Activated naive CD8-positive, alpha-beta T cell treated with anti-CD3 and anti-CD28 coated beads, Interleukin-2, amount 10 ng/mL, durations not matched to agents 7 days and 5 days (primary cell): ENCODE results near the gene DLL3. TPM values are rescaled to one million over a fixed set of nuclear protein-coding genes. Genes with fewer than 3 reads are reported as not detected.

Source experiments
- ATAC-seq: fragments of 150-1000 bp; cut with Tn5 transposase; one replicate; pipeline ENCODE4 v1.10.0; 2021; ENCODE audit warnings: low read depth, moderate library complexity
- POLR2A ChIA-PET: fragments of 350-600 bp; sonication (Branson Sonifier 250); formaldehyde crosslinking; loops from one replicate; lab custom pipeline; 2021; ENCODE audit warnings: antibody characterized with exemption; lab: Charles Lee
- DNase-seq: peaks from one replicate; pipeline ENCODE4 v3.0.0; 2021
- H3K27ac Mint-ChIP-seq: one replicate; pipeline ENCODE4 v1.8.0; 2022; ENCODE audit warnings: mild to moderate bottlenecking, mixed read lengths
- H3K27me3 Mint-ChIP-seq: one replicate; pipeline ENCODE4 v1.8.0; 2022; ENCODE audit warnings: mild to moderate bottlenecking, moderate library complexity, mixed read lengths
- H3K36me3 Mint-ChIP-seq: one replicate; pipeline ENCODE4 v1.8.0; 2021; ENCODE audit warnings: mild to moderate bottlenecking, mixed read lengths
- H3K4me1 Mint-ChIP-seq: one replicate; pipeline ENCODE4 v1.8.0; 2021; ENCODE audit warnings: mixed read lengths
- H3K4me3 Mint-ChIP-seq: one replicate; pipeline ENCODE4 v1.8.0; 2022; ENCODE audit warnings: mild to moderate bottlenecking, moderate library complexity, mixed read lengths
- H3K9me3 Mint-ChIP-seq: one replicate; pipeline ENCODE4 v1.8.0; 2021; ENCODE audit warnings: mixed read lengths
- total RNA-seq, 2 experiments: library from RNA; stranded (reverse); gene quantifications; one replicate each; pipeline ENCODE4 v1.2.3, GENCODE V29; 2021

Gene DLL3
- total RNA-seq, 2 experiments from 2014 or later: 0.19 to 0.23 TPM

DNA sequence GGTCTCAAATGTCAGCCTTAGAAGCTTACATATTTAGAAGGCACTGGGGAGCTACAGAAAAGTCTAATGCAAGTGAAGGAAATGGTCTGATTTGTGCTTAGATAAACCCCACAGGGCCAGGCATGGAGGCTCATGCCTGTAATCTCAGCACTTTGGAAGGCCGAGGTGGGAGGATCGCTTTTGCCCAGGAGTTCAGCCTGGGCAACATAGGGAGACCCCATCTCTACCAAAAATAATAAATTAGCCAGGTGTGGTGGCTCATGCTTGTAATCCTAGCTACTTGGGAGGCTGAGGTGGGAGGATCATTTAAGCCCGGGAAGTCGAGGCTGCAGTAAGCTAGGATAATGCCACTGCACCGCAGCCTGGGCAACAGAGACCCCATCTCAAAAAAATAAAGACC is 2.7 kb upstream of the DLL3 start:
- Mint-ChIP-seq H3K27me3 (peaks cover 47% of the 10 kb centered on the region), H3K4me3 (no peak overlapping the region), H3K4me1 (peaks cover 14% of the 10 kb centered on the region), H3K27ac (no peak overlapping the region), H3K36me3 (peaks cover 2% of the 10 kb centered on the region), H3K9me3 (no peaks in the 10 kb centered on the region)
- POLR2A ChIA-PET: no interaction called here
- DNase-seq (no peak), ATAC-seq (no peak)

DNA sequence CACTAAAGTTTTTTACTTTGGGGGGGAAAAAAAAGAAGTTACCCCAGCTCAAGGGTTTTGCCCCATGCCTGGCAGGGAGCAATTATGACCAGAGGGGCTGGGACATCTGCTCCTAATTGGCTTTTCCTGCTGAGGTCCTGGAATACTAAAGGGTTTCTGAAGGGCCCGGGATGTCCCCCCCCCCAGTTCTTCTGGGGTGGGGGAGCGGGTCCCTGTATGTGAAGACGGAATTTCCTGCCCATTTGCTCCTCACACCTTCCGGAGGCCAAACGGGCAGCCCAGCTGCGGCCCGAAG is 1.1 kb upstream of the DLL3 start:
- DNase-seq (no peak), ATAC-seq (no peak)
- Mint-ChIP-seq H3K4me3 (no peak overlapping the region), H3K9me3 (no peaks in the 10 kb centered on the region), H3K36me3 (peaks cover 2% of the 10 kb centered on the region), H3K27ac (no peak overlapping the region), H3K27me3 (peaks cover 56% of the 10 kb centered on the region), H3K4me1 (peaks cover 14% of the 10 kb centered on the region)
- POLR2A ChIA-PET: interaction anchor here (1.6 to 1.8 kb wide), 3 partner anchors 35 to 62 kb away, joined by 3 to 7 read pairs (median 4); partner anchors contain the start of genes EID2B and RPS16

DNA sequence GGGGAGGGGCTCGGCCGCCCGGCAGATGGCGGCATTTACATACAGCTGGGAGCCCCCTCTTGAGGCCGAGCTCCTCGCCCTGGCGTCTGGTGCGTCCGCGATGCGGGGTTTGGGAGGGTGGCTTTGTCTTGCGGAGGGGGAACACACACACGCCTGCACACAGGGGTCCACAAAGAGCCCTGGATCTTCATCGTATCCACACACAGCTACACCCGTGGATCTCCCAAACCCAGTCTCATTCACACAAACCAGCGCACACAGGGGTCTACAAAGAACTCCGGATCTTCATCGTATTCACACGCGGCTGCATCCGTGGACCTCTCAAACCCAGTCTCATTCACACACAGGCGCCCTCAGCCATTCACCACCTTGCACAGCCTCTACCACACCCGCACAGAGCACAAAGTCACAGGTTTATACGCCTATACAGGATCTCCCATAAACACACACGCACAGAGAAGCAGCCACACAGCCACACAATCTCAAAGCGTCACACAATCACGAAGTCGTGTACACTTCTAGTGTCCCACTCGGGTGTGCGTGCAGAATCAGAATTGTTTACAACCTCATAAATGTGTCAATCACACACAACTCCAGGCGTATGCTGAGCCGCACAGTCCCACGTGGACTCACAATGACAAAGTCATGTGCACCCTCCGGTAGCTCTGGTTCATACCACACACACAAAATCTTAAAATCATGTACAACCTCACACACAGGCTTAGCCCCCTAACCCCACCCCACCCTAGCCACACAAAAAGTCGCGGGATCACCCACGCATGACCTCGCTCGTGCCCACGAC is 550 bp upstream of the DLL3 start:
- POLR2A ChIA-PET: interaction anchor here (1.6 to 1.8 kb wide), 3 partner anchors 35 to 62 kb away, joined by 3 to 7 read pairs (median 4); partner anchors contain the start of genes EID2B and RPS16
- H3K4me1 Mint-ChIP-seq: peaks cover 14% of the 10 kb centered on the region
- ATAC-seq (no peak), DNase-seq (no peak)
- H3K4me3 Mint-ChIP-seq: peak overlapping the region; percentile 60
- peaks cover 56% of the 10 kb centered on the region for H3K27me3 Mint-ChIP-seq
- no peaks in the 10 kb centered on the region for H3K36me3 Mint-ChIP-seq
- no peaks in the 10 kb centered on the region for H3K9me3 Mint-ChIP-seq
- H3K27ac Mint-ChIP-seq: no peak overlapping the region

DNA sequence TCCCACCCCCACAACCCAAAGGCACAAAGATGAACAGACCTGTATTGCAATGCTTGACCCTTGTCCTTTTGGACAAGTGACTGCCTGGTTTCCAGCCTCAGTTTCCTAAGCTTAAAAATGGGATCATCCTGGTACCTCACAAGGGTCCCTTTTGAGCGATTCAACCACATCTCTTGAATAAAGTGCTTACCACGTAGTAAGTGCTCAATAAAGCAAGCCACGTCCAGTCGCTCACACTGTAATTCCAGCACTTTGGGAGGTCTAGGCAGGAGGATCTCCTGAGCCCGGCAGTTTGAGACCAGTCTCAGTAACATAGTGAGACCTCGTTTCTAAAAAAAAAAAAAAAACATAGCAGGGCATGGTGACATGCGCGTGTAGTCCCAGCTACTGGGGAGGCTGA is 1.2 kb downstream of the DLL3 start:
- Mint-ChIP-seq H3K27ac (no peak overlapping the region), H3K4me1 (peaks cover 14% of the 10 kb centered on the region), H3K4me3 (peak overlapping the region; percentile 20), H3K27me3 (peaks cover 66% of the 10 kb centered on the region), H3K36me3 (no peaks in the 10 kb centered on the region), H3K9me3 (no peaks in the 10 kb centered on the region)
- ATAC-seq (no peak), DNase-seq (no peak)
- POLR2A ChIA-PET: interaction anchor here (0.7 kb wide), 1 partner anchor 781 kb away, joined by 3 read pairs; no protein-coding TSS in a partner anchor

DNA sequence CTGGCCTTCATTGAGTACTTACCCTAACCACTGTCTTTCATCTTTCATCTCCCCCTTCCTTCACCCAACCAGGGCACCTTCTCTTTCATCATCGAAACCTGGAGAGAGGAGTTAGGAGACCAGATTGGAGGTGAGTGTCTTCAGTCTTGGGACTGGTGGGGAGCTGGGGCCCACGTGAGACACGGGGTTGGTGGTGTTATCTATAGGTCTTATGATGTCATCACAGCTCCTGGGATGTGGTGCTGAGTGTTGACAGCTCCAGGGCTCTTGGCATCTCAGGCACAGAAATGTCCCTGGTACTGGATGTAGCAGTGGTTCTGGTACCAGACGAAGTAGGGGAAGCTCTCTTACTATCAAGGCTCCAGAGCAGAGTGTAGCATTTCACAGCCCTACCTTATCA is 1.8 kb downstream of the DLL3 start:
- H3K4me1 Mint-ChIP-seq: peaks cover 14% of the 10 kb centered on the region
- peaks cover 66% of the 10 kb centered on the region for H3K27me3 Mint-ChIP-seq
- H3K4me3 Mint-ChIP-seq: no peak overlapping the region
- DNase-seq (no peak), ATAC-seq (no peak)
- no peaks in the 10 kb centered on the region for H3K9me3 Mint-ChIP-seq
- no peak overlapping the region for H3K27ac Mint-ChIP-seq
- POLR2A ChIA-PET: interaction anchor here (1.1 kb wide), 1 partner anchor 65 kb away, joined by 5 read pairs; the partner anchor contains the start of gene RPS16
- H3K36me3 Mint-ChIP-seq: no peaks in the 10 kb centered on the region

DNA sequence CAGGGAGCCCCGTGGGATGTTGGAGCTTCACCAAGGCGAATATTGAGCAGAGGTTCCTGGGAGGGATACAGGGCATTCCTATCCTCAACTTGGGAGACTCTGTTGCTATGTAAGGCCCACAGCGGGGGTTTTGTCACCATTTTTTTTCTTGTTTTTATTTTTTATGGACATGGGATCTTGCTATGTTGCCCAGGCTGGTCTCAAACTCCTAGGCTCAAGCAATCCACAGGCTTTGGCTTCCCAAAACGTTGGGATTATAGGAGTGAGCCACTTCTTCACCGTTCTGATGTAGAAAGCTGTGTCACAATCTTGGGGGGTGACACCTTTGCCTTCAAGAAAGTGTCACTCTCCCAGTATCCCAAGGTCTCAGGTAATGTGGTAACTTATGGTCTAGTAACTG is 2.6 kb downstream of the DLL3 start:
- no peak for ATAC-seq
- Mint-ChIP-seq H3K36me3 (no peaks in the 10 kb centered on the region), H3K27ac (no peak overlapping the region), H3K4me3 (no peak overlapping the region), H3K27me3 (peaks cover 63% of the 10 kb centered on the region), H3K9me3 (no peaks in the 10 kb centered on the region), H3K4me1 (peaks cover 15% of the 10 kb centered on the region)
- POLR2A ChIA-PET: interaction anchor here (1.1 kb wide), 1 partner anchor 66 kb away, joined by 5 read pairs; the partner anchor contains the start of gene RPS16
- DNase-seq: no peak

DNA sequence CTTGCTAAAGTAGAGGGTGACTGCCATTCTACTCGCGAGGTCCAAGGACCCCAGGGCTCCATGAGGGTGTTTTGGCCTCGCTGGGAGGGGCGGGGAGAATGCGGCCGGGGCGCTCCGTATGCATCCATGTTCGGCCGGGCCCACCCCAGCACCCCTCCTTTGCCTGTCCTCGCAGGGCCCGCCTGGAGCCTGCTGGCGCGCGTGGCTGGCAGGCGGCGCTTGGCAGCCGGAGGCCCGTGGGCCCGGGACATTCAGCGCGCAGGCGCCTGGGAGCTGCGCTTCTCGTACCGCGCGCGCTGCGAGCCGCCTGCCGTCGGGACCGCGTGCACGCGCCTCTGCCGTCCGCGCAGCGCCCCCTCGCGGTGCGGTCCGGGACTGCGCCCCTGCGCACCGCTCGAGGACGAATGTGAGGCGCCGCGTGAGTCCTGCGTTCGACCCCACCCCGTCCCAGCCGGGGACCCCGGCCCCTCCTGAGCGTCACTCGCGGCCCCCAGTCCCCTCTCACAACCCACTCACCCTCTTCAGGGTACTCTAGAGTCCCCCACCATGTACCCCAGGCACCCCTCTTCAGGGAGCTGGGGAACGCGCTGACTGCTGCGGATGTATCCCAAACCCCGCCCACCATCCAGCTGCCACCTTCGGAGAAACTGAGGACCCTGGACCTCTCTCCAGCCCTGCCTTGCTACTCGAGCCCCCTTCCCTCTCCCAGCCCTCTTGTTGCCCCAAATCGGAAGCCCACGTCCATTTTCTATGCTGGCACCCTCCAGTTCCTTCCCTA is 4.1 kb downstream of the DLL3 start:
- H3K4me3 Mint-ChIP-seq: no peak overlapping the region

DNA sequence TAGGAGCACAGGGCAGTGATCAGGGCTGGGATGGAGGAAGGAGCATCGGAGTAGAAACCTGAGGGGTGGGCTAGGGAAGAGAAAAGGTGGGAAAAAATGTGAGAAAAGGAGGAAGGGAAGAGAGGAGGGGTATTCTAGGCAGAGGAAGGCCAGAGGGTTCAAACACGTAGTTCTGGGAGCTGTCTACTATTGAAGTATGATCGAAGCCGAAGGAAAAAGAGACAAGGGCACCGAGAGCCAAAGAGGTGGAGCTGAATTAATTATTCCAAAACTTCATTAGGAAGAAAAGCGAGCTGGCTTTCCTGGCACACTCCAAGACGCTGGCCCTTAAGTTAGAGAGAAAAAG is 7.8 kb downstream of the DLL3 start:
- no peak for DNase-seq
- peaks cover 9% of the 10 kb centered on the region for H3K4me1 Mint-ChIP-seq
- H3K4me3 Mint-ChIP-seq: peak overlapping the region; percentile 63
- ATAC-seq: no peak
- H3K27ac Mint-ChIP-seq: no peak overlapping the region
- H3K36me3 Mint-ChIP-seq: no peaks in the 10 kb centered on the region
- POLR2A ChIA-PET: interaction anchor here (1.5 kb wide), 1 partner anchor 12 kb away, joined by 3 read pairs; no protein-coding TSS in a partner anchor
- H3K27me3 Mint-ChIP-seq: peaks cover 27% of the 10 kb centered on the region
- no peaks in the 10 kb centered on the region for H3K9me3 Mint-ChIP-seq

More for the DNA sequence above, 4.1 kb downstream of the DLL3 start:
- POLR2A ChIA-PET: interaction anchor here (1.3 kb wide), 1 partner anchor 67 kb away, joined by 7 read pairs; the partner anchor contains the start of gene RPS16
- Mint-ChIP-seq H3K4me1 (peaks cover 20% of the 10 kb centered on the region), H3K36me3 (no peaks in the 10 kb centered on the region), H3K9me3 (no peaks in the 10 kb centered on the region), H3K27ac (peak overlapping the region; percentile 53), H3K27me3 (peaks cover 57% of the 10 kb centered on the region)
- ATAC-seq: peak; percentile 58
- peak; percentile 93 for DNase-seq

DNA sequence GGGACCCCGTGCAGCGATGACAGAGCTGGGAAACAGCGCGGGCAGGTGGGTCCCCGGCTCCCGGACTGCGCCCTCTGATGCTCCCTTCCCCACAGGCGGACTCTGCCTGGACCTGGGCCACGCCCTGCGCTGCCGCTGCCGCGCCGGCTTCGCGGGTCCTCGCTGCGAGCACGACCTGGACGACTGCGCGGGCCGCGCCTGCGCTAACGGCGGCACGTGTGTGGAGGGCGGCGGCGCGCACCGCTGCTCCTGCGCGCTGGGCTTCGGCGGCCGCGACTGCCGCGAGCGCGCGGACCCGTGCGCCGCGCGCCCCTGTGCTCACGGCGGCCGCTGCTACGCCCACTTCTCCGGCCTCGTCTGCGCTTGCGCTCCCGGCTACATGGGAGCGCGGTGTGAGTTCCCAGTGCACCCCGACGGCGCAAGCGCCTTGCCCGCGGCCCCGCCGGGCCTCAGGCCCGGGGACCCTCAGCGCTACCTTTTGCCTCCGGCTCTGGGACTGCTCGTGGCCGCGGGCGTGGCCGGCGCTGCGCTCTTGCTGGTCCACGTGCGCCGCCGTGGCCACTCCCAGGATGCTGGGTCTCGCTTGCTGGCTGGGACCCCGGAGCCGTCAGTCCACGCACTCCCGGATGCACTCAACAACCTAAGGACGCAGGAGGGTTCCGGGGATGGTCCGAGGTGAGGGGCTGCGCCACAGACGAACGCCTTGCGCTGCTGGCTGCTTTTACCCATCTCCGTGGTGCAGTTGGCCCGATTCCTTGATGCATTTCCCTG is 8.4 kb downstream of the DLL3 start:
- Mint-ChIP-seq H3K27me3 (peaks cover 27% of the 10 kb centered on the region), H3K36me3 (no peaks in the 10 kb centered on the region), H3K9me3 (no peaks in the 10 kb centered on the region), H3K4me3 (peak overlapping the region; percentile 67), H3K4me1 (peaks cover 9% of the 10 kb centered on the region), H3K27ac (no peak overlapping the region)
- POLR2A ChIA-PET: interaction anchor here (0.6 to 1.5 kb wide), 3 partner anchors 12 to 71 kb away, joined by 3 to 8 read pairs (median 3); partner anchors contain the start of gene RPS16
- ATAC-seq: peak; percentile 71
- DNase-seq: peak; percentile 73

DNA sequence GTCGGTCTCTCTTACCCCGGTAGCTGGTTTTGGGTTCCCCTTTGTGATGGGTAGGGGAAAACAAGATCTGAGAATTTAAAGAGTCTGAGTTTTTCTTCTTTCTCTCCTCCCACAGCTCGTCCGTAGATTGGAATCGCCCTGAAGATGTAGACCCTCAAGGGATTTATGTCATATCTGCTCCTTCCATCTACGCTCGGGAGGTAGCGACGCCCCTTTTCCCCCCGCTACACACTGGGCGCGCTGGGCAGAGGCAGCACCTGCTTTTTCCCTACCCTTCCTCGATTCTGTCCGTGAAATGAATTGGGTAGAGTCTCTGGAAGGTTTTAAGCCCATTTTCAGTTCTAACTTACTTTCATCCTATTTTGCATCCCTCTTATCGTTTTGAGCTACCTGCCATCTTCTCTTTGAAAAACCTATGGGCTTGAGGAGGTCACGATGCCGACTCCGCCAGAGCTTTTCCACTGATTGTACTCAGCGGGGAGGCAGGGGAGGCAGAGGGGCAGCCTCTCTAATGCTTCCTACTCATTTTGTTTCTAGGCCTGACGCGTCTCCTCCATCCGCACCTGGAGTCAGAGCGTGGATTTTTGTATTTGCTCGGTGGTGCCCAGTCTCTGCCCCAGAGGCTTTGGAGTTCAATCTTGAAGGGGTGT is 9.1 kb downstream of the DLL3 start:
- no peak for DNase-seq
- no peak overlapping the region for H3K27ac Mint-ChIP-seq
- no peak for ATAC-seq

DNA sequence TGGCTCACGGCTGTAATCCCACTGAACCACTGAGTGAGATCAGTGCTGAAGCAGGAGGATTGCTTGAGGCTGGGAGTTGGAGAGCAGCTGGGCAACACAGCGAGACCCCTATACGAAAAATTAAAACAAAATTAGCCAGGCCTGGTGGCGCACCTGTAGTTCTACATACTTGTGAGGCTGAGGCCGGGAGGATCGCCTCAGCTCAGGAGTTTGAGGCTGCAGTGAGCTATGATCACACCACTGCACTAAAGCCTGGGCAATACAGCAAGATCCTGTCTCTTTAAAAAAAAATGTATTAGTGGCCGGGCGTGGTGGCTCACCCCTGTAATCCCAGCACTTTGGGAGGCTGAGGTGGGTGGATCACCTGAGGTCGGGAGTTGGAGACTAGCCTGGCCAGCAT is 9.9 kb downstream of the DLL3 start:
- ATAC-seq: no peak
- H3K4me3 Mint-ChIP-seq: no peak overlapping the region

More for the DNA sequence above, 9.1 kb downstream of the DLL3 start:
- POLR2A ChIA-PET: interaction anchor here (0.6 to 1.5 kb wide), 3 partner anchors 11 to 72 kb away, joined by 3 to 8 read pairs (median 3); partner anchors contain the start of gene RPS16
- H3K4me1 Mint-ChIP-seq: peaks cover 9% of the 10 kb centered on the region
- H3K27me3 Mint-ChIP-seq: peaks cover 31% of the 10 kb centered on the region
- H3K9me3 Mint-ChIP-seq: no peaks in the 10 kb centered on the region
- H3K4me3 Mint-ChIP-seq: peak overlapping the region; percentile 67
- no peaks in the 10 kb centered on the region for H3K36me3 Mint-ChIP-seq

DNA sequence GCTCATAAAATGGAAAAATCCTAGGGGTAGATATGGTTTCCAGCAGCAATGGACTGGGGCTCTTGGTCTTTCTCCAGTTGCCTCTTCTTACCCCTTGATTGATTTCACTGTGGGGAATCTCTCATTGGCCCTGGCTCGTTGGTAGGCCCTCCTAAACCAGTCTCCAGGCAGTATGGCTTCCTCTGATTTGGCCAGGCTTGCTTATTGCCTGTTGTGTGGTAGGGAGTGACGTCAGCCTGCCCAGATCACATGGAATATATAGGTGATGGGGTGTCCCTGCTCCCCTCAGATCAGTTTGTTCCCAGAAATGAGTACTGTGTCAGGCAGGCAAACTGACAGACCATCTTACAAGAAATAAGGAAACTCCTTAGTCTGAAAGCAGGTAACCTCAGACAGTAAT is 10.5 kb downstream of the DLL3 start:
- H3K9me3 Mint-ChIP-seq: no peaks in the 10 kb centered on the region
- ATAC-seq (no peak), DNase-seq (no peak)
- POLR2A ChIA-PET: interaction anchor here (0.7 kb wide), 1 partner anchor 167 kb away, joined by 3 read pairs; the partner anchor contains the start of gene SAMD4B
- peaks cover 38% of the 10 kb centered on the region for H3K27me3 Mint-ChIP-seq
- H3K4me1 Mint-ChIP-seq: peaks cover 9% of the 10 kb centered on the region
- H3K36me3 Mint-ChIP-seq: no peaks in the 10 kb centered on the region
- H3K27ac Mint-ChIP-seq: no peak overlapping the region
- H3K4me3 Mint-ChIP-seq: no peak overlapping the region

More for the DNA sequence above, 9.9 kb downstream of the DLL3 start:
- Mint-ChIP-seq H3K4me1 (peaks cover 9% of the 10 kb centered on the region), H3K27me3 (peaks cover 34% of the 10 kb centered on the region), H3K9me3 (no peaks in the 10 kb centered on the region), H3K36me3 (no peaks in the 10 kb centered on the region), H3K27ac (no peak overlapping the region)
- POLR2A ChIA-PET: no interaction called here
- no peak for DNase-seq
